PFSK-1 (cell line): ENCODE measurements around the gene PLEKHB2.
A peak's percentile ranks its signal among the peaks of the same experiment; 100 is the strongest.

Source experiments
- FOXP2 ChIP-seq: optimal IDR thresholded peaks from 2 replicates; pipeline ENCODE3; 2011; ENCODE audit warnings: borderline replicate concordance, control low read depth, inconsistent platforms; ENCODE audit not compliant: insufficient read depth; ENCODE audit errors: extremely low read length, extremely low read depth
- POLR2AphosphoS5 ChIP-seq: IDR thresholded peaks from 2 replicates; pipeline ENCODE4 v1.6.1; 2012; ENCODE audit warnings: low read depth, mild to moderate bottlenecking, control low read depth, low read length, moderate library complexity
- REST ChIP-seq, 2 experiments: IDR thresholded peaks; 2 replicates each; pipeline versions ENCODE4 v1.6.1 to v1.8.0; 2011 to 2012; ENCODE audit warnings: low read depth in 2 of 2, low read length in 2 of 2, control low read depth in 1 of 2, inconsistent platforms in 1 of 2, mild to moderate bottlenecking in 1 of 2, moderate library complexity in 1 of 2; ENCODE audit not compliant: insufficient read depth in 1 of 2
- SIN3A ChIP-seq: IDR thresholded peaks from 2 replicates; pipeline ENCODE4 v1.6.1; 2012; ENCODE audit warnings: mild to moderate bottlenecking, low read length, moderate library complexity, borderline replicate concordance; ENCODE audit not compliant: insufficient read depth
- TAF1 ChIP-seq: IDR thresholded peaks from 2 replicates; pipeline ENCODE4 v1.6.1; 2012; ENCODE audit warnings: low read length, control low read depth, borderline replicate concordance; ENCODE audit not compliant: insufficient read depth

Gene PLEKHB2

GRCh38 chr2:131105950-131106801 lies 1.0 kb downstream of the PLEKHB2 start:
- TF ChIP-seq REST (IDR thresholded peaks at IDR 0.05; ENCODE audit: insufficient read depth in 1 of 2, low read depth in 2 of 2, low read length in 2 of 2), result no peak
- TF ChIP-seq FOXP2, result no peak
- no peak for TF ChIP-seq TAF1
- TF ChIP-seq POLR2AphosphoS5, result no peak
- peak; percentile 76; the same call in 1 of the 2 replicates for TF ChIP-seq SIN3A

GRCh38 chr2:131112529-131112928 lies 7.4 kb downstream of the PLEKHB2 start:
- TF ChIP-seq FOXP2 (no peak), SIN3A (no peak), REST (IDR thresholded peaks at IDR 0.05; ENCODE audit: insufficient read depth in 1 of 2, low read depth in 2 of 2, low read length in 2 of 2) (no peak), POLR2AphosphoS5 (no peak), TAF1 (no peak)

GRCh38 chr2:131113566-131114227 lies 8.6 kb downstream of the PLEKHB2 start:
- TF ChIP-seq REST (IDR thresholded peaks at IDR 0.05; ENCODE audit: insufficient read depth in 1 of 2, low read depth in 2 of 2, low read length in 2 of 2) (no peak), POLR2AphosphoS5 (no peak), SIN3A (no peak), TAF1 (no peak)

GRCh38 chr2:131115752-131116151 lies 10.6 kb downstream of the PLEKHB2 start:
- TF ChIP-seq REST (IDR thresholded peaks at IDR 0.05; ENCODE audit: insufficient read depth in 1 of 2, low read depth in 2 of 2, low read length in 2 of 2), result no peak
- TF ChIP-seq POLR2AphosphoS5, result no peak
- TF ChIP-seq SIN3A, result no peak
- TF ChIP-seq FOXP2, result no peak
- TF ChIP-seq TAF1, result no peak
